ENCODE results near the gene ADAMTSL5.
"Not testable (repeated sequence)": the region's sequence is repeated elsewhere in the genome, so short reads cannot be mapped to it uniquely, and the experiment has no call there.

The ADAMTSL5 gene

GRCh38 chr19:1511318-1512317, 1.2 kb downstream of the ADAMTSL5 start:
- no peak for DNase-seq

GRCh38 chr19:1510807-1511206, 2.0 kb downstream of the ADAMTSL5 start:
- no peak for DNase-seq

GRCh38 chr19:1510442-1510806, 2.4 kb downstream of the ADAMTSL5 start:
- DNase-seq, result no peak

GRCh38 chr19:1509602-1510441, 3.0 kb downstream of the ADAMTSL5 start:
- DNase-seq, result no peak

- DNase-seq, result no peak
These were observed 4.3 kb downstream of the ADAMTSL5 start for GRCh38 chr19:1508507-1508856.

- DNase-seq, result peak; percentile 95
These were observed 4.9 kb downstream of the ADAMTSL5 start for GRCh38 chr19:1507763-1508506.

- no peak for DNase-seq
These were observed 5.6 kb downstream of the ADAMTSL5 start for GRCh38 chr19:1507192-1507660.

GRCh38 chr19:1505991-1506881, 6.6 kb downstream of the ADAMTSL5 start:
- DNase-seq, result no peak

- no peak for DNase-seq
These were observed 7.8 kb downstream of the ADAMTSL5 start for GRCh38 chr19:1505012-1505411.

GRCh38 chr19:1503925-1504773, 8.7 kb downstream of the ADAMTSL5 start:
- no peak for DNase-seq

- peak; percentile 88 for DNase-seq
These were observed 9.5 kb downstream of the ADAMTSL5 start for GRCh38 chr19:1503089-1503924.

- no peak for DNase-seq
These were observed 10.3 kb downstream of the ADAMTSL5 start for GRCh38 chr19:1502433-1503088.

- DNase-seq, result no peak
These were observed 11.6 kb downstream of the ADAMTSL5 start for GRCh38 chr19:1501200-1501595.

- not testable (repeated sequence) for DNase-seq
These were observed 13.6 kb downstream of the ADAMTSL5 start for GRCh38 chr19:1499231-1499630.

- no peak for DNase-seq
These were observed 15.1 kb downstream of the ADAMTSL5 start for GRCh38 chr19:1497578-1498235.

- no peak for DNase-seq
These were observed 15.9 kb downstream of the ADAMTSL5 start for GRCh38 chr19:1496714-1497577.

- no peak for DNase-seq
These were observed 16.8 kb downstream of the ADAMTSL5 start for GRCh38 chr19:1495799-1496713.
